Nasal cavity respiratory epithelium epithelial cell of viscerocranial mucosa (primary cell): ENCODE data around the gene C3orf20. TPM values are rescaled to one million over a fixed set of nuclear protein-coding genes. Genes with fewer than 3 reads are reported as not detected.

Experiments
- total RNA-seq: library from RNA; depleted of rRNA; stranded (reverse); fragments of >200 nt; gene quantifications from 2 replicates; pipeline ENCODE4 v1.2.3, GENCODE V29; 2014

Gene C3orf20
- not detected in 2 replicates for total RNA-seq

DNA sequence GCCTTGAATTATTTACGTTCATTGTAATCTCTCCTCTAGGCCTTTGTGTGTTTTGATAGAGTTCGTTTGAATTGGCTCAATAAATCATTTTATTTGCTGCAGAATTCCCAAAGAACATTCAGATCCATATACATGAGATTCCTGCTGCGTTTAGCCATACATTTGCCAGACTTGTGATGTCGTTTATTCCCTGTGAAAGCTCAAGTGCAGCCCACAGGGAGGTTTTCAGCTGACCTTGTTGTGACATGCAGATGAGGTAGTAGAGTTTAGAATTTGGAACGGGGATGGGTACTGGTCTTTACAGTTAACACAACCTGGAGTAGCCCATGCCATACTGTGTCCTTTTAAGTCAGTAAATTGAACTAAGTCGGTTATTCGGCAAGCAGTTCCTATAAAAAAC is at the start of gene C3orf20:
Gene C3orf20, plus strand, starts transcription at position 301 of the 400 bp plus-strand sequence. CDS start 7,573 bp downstream, outside the sequence.

DNA sequence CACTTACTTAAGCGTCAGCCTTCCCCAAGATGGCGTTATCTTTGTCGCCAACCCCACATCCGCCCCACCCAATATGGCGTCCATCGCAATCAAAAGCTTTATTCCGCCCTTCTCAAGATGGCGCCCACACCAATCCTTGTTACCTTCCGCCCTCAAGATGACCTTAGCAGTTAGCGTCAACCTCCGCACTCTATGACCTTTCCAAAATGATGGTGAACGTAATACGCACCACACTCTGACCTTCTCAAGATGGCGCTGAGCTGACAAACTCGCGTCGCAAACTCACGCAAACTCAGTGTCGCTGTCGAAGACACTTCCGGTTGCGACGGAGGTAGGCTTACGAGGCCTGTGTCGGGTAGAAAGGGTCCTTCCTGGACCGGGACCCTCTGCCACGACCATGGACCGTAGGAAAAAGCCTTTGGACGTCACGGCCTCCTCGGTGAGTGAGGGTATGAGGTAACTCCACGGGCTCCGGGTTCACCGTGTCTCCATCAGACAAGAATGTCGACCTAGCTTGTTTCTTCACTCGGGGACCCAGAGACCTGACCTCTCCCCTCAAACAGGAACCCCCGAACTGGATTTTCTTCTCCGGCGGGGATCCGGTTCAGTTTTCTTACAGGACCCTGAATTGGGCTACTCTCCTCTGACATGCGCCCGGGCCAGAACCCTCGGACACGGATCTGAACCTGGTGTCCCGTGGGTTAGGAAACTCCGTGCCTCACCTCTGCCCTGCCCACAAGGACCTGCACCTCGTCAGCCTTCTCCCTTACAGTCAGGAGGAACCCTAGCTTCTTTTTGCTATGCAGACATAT is 23.3 kb upstream of the C3orf20 start, which contains the start of gene CCDC174:
Gene CCDC174, plus strand, starts transcription at position 323 of the 812 bp plus-strand sequence. Its CDS starts 75 bp downstream, at position 398.

DNA sequence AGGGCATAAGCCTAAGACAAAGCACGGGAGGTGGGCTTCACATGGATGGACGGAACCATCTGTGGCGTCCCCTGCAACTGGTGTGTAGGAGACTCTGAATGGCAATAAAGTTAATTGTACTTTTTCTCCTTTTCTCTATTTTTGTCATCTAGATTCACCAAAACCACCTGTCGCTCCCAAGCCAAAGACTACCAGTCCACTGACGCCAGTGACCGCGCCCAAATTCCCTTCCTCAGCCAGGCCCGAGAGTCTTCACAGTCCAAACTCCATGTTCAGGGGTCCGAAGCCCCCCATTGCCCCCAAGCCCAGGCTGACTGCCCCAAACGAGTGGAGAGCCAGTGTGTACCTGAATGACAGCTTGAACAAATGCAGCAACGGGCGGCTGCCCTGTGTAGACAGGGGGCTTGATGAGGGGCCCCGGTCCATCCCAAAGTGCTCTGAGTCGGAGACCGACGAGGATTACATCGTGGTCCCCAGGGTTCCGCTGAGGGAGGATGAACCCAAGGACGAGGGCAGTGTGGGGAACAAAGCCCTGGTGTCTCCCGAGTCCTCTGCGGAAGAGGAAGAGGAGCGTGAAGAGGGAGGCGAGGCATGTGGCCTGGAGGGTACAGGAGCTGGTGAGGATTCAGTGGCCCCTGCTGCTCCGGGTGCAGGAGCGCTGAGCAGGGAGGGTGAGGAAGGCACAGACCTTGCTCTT is 144.0 kb downstream of the C3orf20 start, which contains the start of gene FGD5:
Gene FGD5, plus strand, starts transcription at position 159 of the 697 bp plus-strand sequence. Its CDS starts 110 bp downstream, at position 269.

Other genes starting within 250 kb of the C3orf20 start
- under 0.01 and 0.07 TPM in 2 replicates for gene GRIP2, start 134.8 kb upstream of the C3orf20 start, total RNA-seq
- 12.3 and 15.9 TPM in 2 replicates for gene CCDC174, start 23.4 kb upstream of the C3orf20 start, total RNA-seq
- gene FGD5, start 143.8 kb downstream of the C3orf20 start, total RNA-seq = under 0.01 TPM in 2 replicates